GM21423 (cell line): Measurements from ENCODE around the gene KRT71.
"Not testable (repeated sequence)": the region's sequence is repeated elsewhere in the genome, so short reads cannot be mapped to it uniquely, and the experiment has no call there.

Experiments
- ATAC-seq: cut with Tn5 transposase; IDR thresholded peaks from one replicate; pipeline ENCODE4 v1.9.1; 2021; ENCODE audit warnings: mild to moderate bottlenecking, moderate library complexity; ENCODE audit not compliant: unreplicated experiment

Gene KRT71

GRCh38 chr12:52552681-52553195 is at the start of gene KRT71:
Gene KRT71, minus strand, starts transcription at chr12:52553145. Its CDS starts 68 bp downstream, at chr12:52553077.
- ATAC-seq: no peak

- ATAC-seq: no peak
Measured at GRCh38 chr12:52602552-52602951, 49.6 kb upstream of the KRT71 start.

GRCh38 chr12:52601671-52602070 is 48.7 kb upstream of the KRT71 start:
- ATAC-seq: no peak

GRCh38 chr12:52600941-52601481 is 48.1 kb upstream of the KRT71 start, which contains the start of gene KRT72:
Gene KRT72, minus strand, starts transcription at chr12:52601463. Its CDS starts 11 bp downstream, at chr12:52601452.
- no peak for ATAC-seq

GRCh38 chr12:52600475-52600874 is 47.5 kb upstream of the KRT71 start:
- ATAC-seq: no peak

- no peak for ATAC-seq
Measured at GRCh38 chr12:52600071-52600470, 47.1 kb upstream of the KRT71 start.

GRCh38 chr12:52598966-52599365 is 46.0 kb upstream of the KRT71 start:
- no peak for ATAC-seq

- not testable (repeated sequence) for ATAC-seq
Measured at GRCh38 chr12:52594237-52594636, 41.3 kb upstream of the KRT71 start.

GRCh38 chr12:52591521-52591920 is 38.6 kb upstream of the KRT71 start:
- no peak for ATAC-seq

GRCh38 chr12:52590021-52590420 is 37.1 kb upstream of the KRT71 start:
- no peak for ATAC-seq

GRCh38 chr12:52587563-52587962 is 34.6 kb upstream of the KRT71 start:
- ATAC-seq: no peak

GRCh38 chr12:52585946-52586345 is 33.0 kb upstream of the KRT71 start:
- ATAC-seq: no peak

- no peak for ATAC-seq
Measured at GRCh38 chr12:52585066-52585465, 32.1 kb upstream of the KRT71 start.

GRCh38 chr12:52584156-52584682 is 31.3 kb upstream of the KRT71 start:
- no peak for ATAC-seq

GRCh38 chr12:52582971-52583456 is 30.1 kb upstream of the KRT71 start:
- ATAC-seq: no peak

- no peak for ATAC-seq
Measured at GRCh38 chr12:52582486-52582885, 29.5 kb upstream of the KRT71 start.

- no peak for ATAC-seq
Measured at GRCh38 chr12:52581481-52581880, 28.5 kb upstream of the KRT71 start.

GRCh38 chr12:52581066-52581465 is 28.1 kb upstream of the KRT71 start:
- ATAC-seq: no peak

- no peak for ATAC-seq
Measured at GRCh38 chr12:52580496-52580895, 27.6 kb upstream of the KRT71 start.

- no peak for ATAC-seq
Measured at GRCh38 chr12:52579468-52580465, 26.8 kb upstream of the KRT71 start.

GRCh38 chr12:52578469-52578868 is 25.5 kb upstream of the KRT71 start:
- no peak for ATAC-seq
